RPMI8226 (cell line): ENCODE results near the gene ZBTB38.

Experiments
- DNase-seq: peaks from one replicate; pipeline ENCODE4 v3.0.0-alpha.2; 2015

ZBTB38 gene

GRCh38 chr3:141341536-141341935, 26.8 kb upstream of the ZBTB38 start:
- DNase-seq = no peak

DNA sequence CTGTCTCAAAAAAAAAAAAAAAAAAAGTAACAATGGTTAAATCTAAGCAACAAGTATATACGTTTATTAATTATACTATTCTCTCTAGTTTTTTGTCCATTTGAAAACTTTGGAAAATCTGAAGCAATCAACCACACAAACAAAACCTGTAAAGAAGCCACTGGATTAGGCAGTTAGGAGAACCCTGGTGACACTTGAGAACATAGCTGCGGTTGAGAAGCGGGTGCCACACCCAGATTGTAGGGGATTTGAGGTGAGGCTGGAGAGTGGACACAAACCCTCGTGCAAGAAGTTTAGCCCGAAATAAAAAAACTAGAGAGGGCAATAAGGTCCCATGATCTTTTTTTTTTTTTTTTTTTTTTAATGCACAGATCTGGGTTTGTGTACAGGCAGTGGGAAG, 25.9 kb upstream of the ZBTB38 start:
- DNase-seq = no peak

- DNase-seq = no peak
Measured at GRCh38 chr3:141343077-141343476, 25.2 kb upstream of the ZBTB38 start.

- no peak for DNase-seq
Measured at GRCh38 chr3:141343865-141344271, 24.4 kb upstream of the ZBTB38 start.

- DNase-seq = no peak
Measured at GRCh38 chr3:141345528-141345927, 22.8 kb upstream of the ZBTB38 start.

DNA sequence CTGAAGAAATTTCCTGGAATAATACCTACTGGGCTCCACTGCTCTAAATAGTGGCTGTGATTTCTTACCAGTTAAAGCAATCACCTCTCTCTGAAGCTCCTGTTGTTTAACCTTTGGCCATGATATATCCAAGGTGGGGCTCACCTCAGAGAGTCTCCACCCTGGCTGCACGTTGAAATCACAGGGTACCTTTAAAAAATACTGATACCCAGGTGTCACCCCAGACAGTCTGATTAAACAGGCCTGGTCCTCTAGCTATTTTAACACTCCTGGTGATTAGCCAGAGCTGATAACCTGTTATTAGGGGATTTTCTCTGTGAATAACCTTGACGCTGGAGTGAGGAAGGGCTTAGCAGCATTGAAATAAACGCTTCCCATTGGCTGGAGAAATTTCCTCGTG, 22.3 kb upstream of the ZBTB38 start:
- no peak for DNase-seq

GRCh38 chr3:141346418-141346817, 21.9 kb upstream of the ZBTB38 start:
- no peak for DNase-seq

GRCh38 chr3:141346839-141347238, 21.5 kb upstream of the ZBTB38 start:
- no peak for DNase-seq

DNA sequence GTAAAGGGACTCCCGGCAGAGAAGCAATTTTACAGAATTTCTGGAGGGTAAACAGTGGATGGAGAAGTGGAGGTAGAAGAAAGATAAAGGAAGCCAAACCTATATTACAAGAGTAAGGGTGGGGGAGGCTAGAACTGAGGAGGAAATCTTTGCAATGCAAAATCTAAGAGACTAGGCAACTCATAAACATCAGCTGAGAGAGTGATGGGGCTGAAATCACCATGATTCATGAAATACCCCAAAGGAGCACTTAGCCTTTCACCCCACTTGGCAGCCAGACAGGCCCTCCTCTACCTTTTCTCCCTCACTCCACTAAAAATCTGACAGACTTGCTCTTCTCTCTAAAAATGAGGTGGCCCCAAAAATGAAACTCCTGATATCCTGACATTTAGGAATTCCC, 19.5 kb upstream of the ZBTB38 start:
- no peak for DNase-seq

DNA sequence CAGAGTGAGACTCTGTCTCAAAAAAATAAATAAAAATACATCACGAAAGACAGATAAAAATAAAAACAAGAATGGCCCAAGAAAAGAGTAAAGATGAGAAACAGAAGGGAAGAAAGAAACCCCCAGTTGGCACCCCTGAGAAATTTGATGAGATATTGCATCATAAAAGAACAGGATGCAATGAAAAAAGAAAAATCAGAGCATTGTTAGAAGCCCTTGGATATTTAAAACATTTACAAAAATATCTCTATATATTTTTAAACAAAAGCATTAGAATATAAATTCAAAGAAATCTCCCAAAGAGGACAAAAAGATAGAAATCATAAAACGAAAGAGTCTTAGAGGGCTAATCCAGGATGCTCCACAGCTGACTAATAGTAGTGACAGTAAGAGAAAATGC, 18.6 kb upstream of the ZBTB38 start:
- no peak for DNase-seq

DNA sequence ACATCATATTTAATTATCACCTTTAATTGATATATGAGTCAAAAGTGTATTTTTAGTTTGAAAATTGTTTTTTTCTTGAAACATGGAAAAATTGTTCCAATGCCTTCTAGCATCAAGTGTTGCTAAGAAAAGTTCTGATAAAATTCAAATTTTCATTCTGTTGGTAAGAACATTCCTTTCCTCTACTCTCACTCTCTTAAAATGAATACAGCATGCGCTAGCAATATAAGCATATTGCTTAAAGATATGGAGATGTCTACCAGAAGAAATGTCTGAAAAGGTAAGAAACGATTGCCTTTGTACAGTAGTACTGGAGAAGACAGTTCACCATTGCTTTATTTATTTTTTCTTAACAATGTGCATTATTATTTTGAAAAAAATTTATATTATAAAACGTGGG, 17.6 kb upstream of the ZBTB38 start:
- no peak for DNase-seq

- no peak for DNase-seq
Measured at GRCh38 chr3:141352262-141352984, 15.9 kb upstream of the ZBTB38 start.

DNA sequence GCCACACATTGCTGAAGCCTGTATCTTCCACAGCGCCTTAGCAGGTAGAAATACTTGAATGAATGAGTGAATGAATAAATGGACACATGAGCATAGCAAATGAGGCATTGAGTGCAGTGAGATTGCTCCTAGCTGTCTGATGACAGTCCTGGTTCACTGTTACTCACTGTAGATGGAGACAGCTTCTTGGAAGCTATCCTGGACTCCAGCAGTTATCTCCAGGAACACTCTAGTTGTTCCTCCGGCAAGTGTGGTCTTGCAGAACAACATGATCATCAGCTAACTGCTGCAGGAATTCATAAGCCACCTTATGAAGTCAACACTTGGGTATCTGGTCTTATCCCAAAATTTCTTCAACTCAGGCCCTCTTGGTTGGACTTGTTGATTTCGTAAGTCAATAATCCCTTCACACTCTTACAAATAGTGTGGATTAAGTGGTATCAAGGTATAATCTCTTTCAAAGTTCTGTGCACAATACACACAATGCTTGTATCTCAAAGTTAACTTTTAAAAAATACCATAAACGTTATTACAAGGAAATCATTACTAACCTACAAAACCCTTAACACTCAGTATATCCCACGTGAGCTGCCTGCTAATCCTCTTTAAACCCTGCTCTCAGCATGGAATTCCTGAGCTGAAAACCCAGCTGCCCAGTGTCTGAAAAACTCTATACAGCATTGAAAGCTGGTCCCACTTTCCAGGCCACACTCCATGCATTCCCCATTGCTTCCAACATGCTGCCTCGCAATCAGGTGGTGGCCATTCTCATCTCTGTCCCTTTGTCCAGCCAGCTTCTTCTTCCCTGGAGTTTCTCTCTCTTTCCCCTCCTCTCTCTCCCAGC, 14.4 kb upstream of the ZBTB38 start:
- DNase-seq = no peak

GRCh38 chr3:141354517-141354916, 13.8 kb upstream of the ZBTB38 start:
- DNase-seq = no peak

- DNase-seq = no peak
Measured at GRCh38 chr3:141355242-141355641, 13.1 kb upstream of the ZBTB38 start.

GRCh38 chr3:141356046-141356445, 12.3 kb upstream of the ZBTB38 start:
- no peak for DNase-seq

DNA sequence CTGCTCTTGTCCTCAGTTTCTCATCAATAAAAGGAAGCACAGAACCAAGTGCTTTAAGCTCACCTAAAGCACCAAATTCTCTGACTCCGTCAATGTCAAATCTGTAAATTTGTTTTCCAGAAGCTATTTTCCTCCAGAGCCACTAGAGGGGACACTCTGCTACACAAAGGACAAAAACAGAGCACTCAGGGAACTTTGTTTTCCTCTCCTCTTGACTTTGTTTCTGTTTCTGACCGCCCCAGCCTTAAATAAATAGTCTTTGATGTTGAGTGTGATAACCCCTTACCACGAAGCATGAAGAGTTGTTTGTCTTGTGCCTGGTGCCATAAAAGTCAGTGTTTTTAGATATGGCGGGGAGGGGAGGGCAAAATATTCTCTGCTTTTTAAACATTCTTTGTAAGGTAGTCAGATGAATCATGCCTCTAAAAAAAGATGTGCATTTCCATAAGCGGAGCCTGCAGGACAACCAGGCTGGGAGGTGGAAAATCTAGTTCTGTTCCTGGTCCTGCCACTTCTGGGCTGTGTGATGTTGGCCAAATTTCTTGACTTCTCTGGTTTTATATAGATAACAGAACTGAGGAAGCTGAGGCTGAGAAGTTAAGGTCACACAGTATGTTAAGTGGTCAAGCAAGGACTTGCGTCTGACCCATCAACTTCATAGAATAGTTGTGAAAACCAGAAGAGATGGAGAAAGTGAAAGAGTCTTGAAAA, 7.3 kb upstream of the ZBTB38 start:
- DNase-seq = peak; percentile 70

GRCh38 chr3:141362736-141363135, 5.6 kb upstream of the ZBTB38 start:
- DNase-seq = no peak

- DNase-seq = peak; percentile 54
Measured at GRCh38 chr3:141365201-141365600, 3.1 kb upstream of the ZBTB38 start.

DNA sequence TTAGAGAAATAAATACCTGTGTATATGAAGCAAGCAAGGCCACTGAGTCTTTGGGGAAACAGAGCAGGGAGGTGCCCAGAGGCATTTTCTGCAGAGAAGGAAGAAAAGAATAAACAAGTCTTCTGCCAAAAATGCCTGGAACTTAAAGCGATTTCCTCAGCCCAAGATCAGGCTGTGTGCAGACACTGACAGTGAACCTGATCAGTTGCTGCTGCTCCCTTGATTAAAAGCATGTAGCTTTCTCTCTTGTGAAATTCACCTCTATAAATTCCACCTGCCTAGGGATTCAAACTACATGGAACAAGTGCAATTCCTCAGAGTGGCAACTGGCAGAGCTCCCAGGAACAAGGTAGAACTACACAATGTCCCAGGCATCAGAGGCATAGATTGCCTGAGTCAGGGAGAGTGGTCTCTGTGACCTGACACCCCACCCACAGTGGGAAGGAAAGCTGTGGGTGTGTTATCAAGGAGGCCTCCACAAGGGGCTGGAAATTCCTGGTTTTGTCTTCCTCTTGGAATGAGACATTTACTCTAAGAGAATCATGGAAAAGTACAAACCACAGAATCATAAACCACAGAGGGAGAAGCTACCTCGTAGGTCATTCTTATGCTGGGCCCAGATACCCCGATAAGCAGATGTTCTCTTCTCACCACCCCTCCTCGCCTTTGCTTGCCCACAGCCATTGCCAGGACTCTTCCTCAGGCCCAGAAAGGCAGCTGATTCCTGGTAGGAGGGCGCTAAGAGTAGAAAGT, 1.8 kb upstream of the ZBTB38 start:
- peak; percentile 66 for DNase-seq

- DNase-seq = peak; percentile 88
Measured at GRCh38 chr3:141367038-141367730, 1.1 kb upstream of the ZBTB38 start.
